ENCODE measurements around the gene TRUB2.

Gene TRUB2

GRCh38 chr9:128298535-128299482, 23.4 kb downstream of the TRUB2 start:
- DNase-seq (ENCODE audit: low read depth), result no peak

- DNase-seq (ENCODE audit: low read depth), result no peak
Observed at GRCh38 chr9:128297221-128297773, 24.9 kb downstream of the TRUB2 start.

GRCh38 chr9:128296340-128297220, 25.7 kb downstream of the TRUB2 start:
- DNase-seq (ENCODE audit: low read depth), result no peak

GRCh38 chr9:128294142-128294541, 28.1 kb downstream of the TRUB2 start:
- no peak for DNase-seq (ENCODE audit: low read depth)

- no peak for DNase-seq (ENCODE audit: low read depth)
Observed at GRCh38 chr9:128293091-128293490, 29.2 kb downstream of the TRUB2 start.

- DNase-seq (ENCODE audit: low read depth), result no peak
Observed at GRCh38 chr9:128292009-128292408, 30.2 kb downstream of the TRUB2 start.

- DNase-seq (ENCODE audit: low read depth), result no peak
Observed at GRCh38 chr9:128288273-128289004, 33.8 kb downstream of the TRUB2 start.

GRCh38 chr9:128286440-128286839, 35.8 kb downstream of the TRUB2 start:
- peak; percentile 61 for DNase-seq (ENCODE audit: low read depth)

GRCh38 chr9:128285033-128285784, 37.0 kb downstream of the TRUB2 start:
- no peak for DNase-seq (ENCODE audit: low read depth)

- DNase-seq (ENCODE audit: low read depth), result peak; percentile 82
Observed at GRCh38 chr9:128282500-128282899, 39.7 kb downstream of the TRUB2 start.

GRCh38 chr9:128280084-128280622, 42.1 kb downstream of the TRUB2 start:
- peak; percentile 19 for DNase-seq (ENCODE audit: low read depth)

GRCh38 chr9:128279088-128280073, 42.9 kb downstream of the TRUB2 start:
- DNase-seq (ENCODE audit: low read depth), result peak; percentile 37

GRCh38 chr9:128276574-128277270, 45.5 kb downstream of the TRUB2 start:
- peak; percentile 29 for DNase-seq (ENCODE audit: low read depth)

GRCh38 chr9:128276008-128276573, 46.2 kb downstream of the TRUB2 start, which contains the start of gene SWI5:
SWI5 (plus strand) TSS chr9:128276276.
- peak; percentile 98 for DNase-seq (ENCODE audit: low read depth)

GRCh38 chr9:128275198-128276007, 46.8 kb downstream of the TRUB2 start, which contains the start of gene GOLGA2:
GOLGA2 (minus strand) TSS chr9:128276007; CDS start chr9:128275976, 31 bp downstream.
- peak; percentile 57 for DNase-seq (ENCODE audit: low read depth)

GRCh38 chr9:128274245-128274644, 48.0 kb downstream of the TRUB2 start:
- no peak for DNase-seq (ENCODE audit: low read depth)

- no peak for DNase-seq (ENCODE audit: low read depth)
Observed at GRCh38 chr9:128271512-128271911, 50.7 kb downstream of the TRUB2 start.
